SU-DHL-6 (cell line): Measurements from ENCODE around the gene ERH.

Experiments used
- H2AFZ ChIP-seq: fragments of 200-600 bp; sonication (generic); 2 replicates; pipeline ENCODE4 v1.6.1; 2014; ENCODE audit warnings: low read depth, mild to moderate bottlenecking, moderate library complexity, mixed read lengths, antibody characterized with exemption, low read length; ENCODE audit not compliant: severe bottlenecking
- H3F3A ChIP-seq: fragments of 200-600 bp; shearing (Covaris generic); 2 replicates; pipeline ENCODE4 v1.6.0; 2016; ENCODE audit warnings: antibody characterized with exemption, mild to moderate bottlenecking; ENCODE audit not compliant: insufficient read depth
- H3K27ac ChIP-seq: fragments of 200-600 bp; sonication (generic); 2 replicates; pipeline ENCODE4 v1.5.1; 2016; ENCODE audit warnings: low read depth, mild to moderate bottlenecking, low read length, moderate library complexity, mixed read lengths
- H3K27me3 ChIP-seq: fragments of 200-600 bp; sonication (generic), shearing (Covaris generic); 2 replicates; pipeline ENCODE4 v1.6.0; 2014; ENCODE audit warnings: mild to moderate bottlenecking, low read length
- H3K36me3 ChIP-seq: fragments of 200-600 bp; sonication (generic); 2 replicates; pipeline ENCODE4 v1.6.1; 2014; ENCODE audit warnings: mild to moderate bottlenecking, low read length, mixed read lengths
- H3K4me2 ChIP-seq: fragments of 300-600, 200-600 bp; shearing (Covaris generic), sonication (generic); 2 replicates; pipeline ENCODE4 v1.6.0; 2014; ENCODE audit warnings: low read length, low read depth, mild to moderate bottlenecking; ENCODE audit not compliant: poor library complexity, severe bottlenecking
- H3K4me3 ChIP-seq: fragments of 200-600 bp; sonication (generic); 2 replicates; pipeline ENCODE4 v1.5.1; 2014; ENCODE audit warnings: antibody characterized with exemption, low read length, mild to moderate bottlenecking, mixed read lengths; ENCODE audit not compliant: insufficient read depth, poor library complexity, severe bottlenecking
- H3K79me2 ChIP-seq: fragments of 200-600 bp; sonication (generic); 2 replicates; pipeline ENCODE4 v1.6.1; 2014; ENCODE audit warnings: mild to moderate bottlenecking, low read length, moderate library complexity; ENCODE audit not compliant: insufficient read depth
- H3K9ac ChIP-seq: fragments of 200-600 bp; sonication (generic); 2 replicates; pipeline ENCODE4 v1.7.0; 2014; ENCODE audit warnings: mild to moderate bottlenecking, low read length
- H3K9me2 ChIP-seq: fragments of 200-600 bp; sonication (generic); replicated peaks from 2 replicates; pipeline ENCODE4 v1.6.1; 2014; ENCODE audit warnings: low read length; ENCODE audit not compliant: insufficient read depth
- H3K9me3 ChIP-seq: fragments of 200-600 bp; sonication (generic); 2 replicates; pipeline ENCODE4 v1.6.1; 2014; ENCODE audit warnings: low read length, mixed read lengths; ENCODE audit not compliant: insufficient read depth
- H4K20me1 ChIP-seq: fragments of 200-600 bp; sonication (generic); 2 replicates; pipeline ENCODE4 v1.6.1; 2014; ENCODE audit warnings: low read depth, mild to moderate bottlenecking, antibody characterized with exemption, low read length, moderate library complexity, mixed read lengths
- EZH2phosphoT487 ChIP-seq: fragments of 200-600 bp; sonication (generic), shearing (Covaris generic); conservative IDR thresholded peaks from 2 replicates; pipeline ENCODE4 v1.6.1; 2018; ENCODE audit warnings: mild to moderate bottlenecking, antibody characterized with exemption, low read length, moderate library complexity, mixed read lengths
- TF ChIP-seq, protein P1 (sequence below): fragments of 200-600 bp; sonication (generic); IDR thresholded peaks from one replicate; pipeline ENCODE4 v1.5.1; 2017; ENCODE audit warnings: antibody characterized with exemption, mild to moderate bottlenecking, low read length, moderate library complexity; ENCODE audit not compliant: insufficient read depth, poor library complexity, severe bottlenecking

ERH gene

DNA sequence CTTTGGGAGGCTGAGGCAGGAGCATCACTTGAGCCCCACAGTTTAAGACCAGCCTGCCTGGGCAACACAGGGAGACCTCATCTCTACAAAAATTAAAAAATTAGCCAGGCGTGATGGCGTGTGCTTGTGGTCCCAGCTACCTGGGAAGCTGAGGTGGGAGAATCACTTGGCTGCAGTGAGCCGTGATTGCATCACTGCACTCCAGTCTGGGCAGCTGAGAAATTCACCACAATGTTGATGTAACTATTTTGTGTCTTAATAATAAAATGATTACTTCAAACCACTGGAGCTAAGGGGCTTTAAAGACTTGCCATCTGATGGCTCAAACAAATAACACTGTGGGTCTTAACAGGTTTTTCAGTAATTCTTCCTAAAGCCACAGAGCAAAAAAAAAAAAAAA, 10.8 kb downstream of the ERH start:
- Histone ChIP-seq H3K4me2 (no peak overlapping the region), H3K27ac (no peak overlapping the region), H3F3A (no peaks in the 10 kb centered on the region), H3K9me2 (no peaks in the 10 kb centered on the region), H3K27me3 (no peaks in the 10 kb centered on the region), H3K4me3 (no peak overlapping the region), H2AFZ (no peak overlapping the region), H3K9ac (no peak overlapping the region), H3K79me2 (peaks cover 96% of the 10 kb centered on the region), H3K36me3 (peaks cover 66% of the 10 kb centered on the region), H4K20me1 (peaks cover 59% of the 10 kb centered on the region), H3K9me3 (no peaks in the 10 kb centered on the region)
- no peak for TF ChIP-seq EZH2phosphoT487
- TF ChIP-seq, protein P1, sequence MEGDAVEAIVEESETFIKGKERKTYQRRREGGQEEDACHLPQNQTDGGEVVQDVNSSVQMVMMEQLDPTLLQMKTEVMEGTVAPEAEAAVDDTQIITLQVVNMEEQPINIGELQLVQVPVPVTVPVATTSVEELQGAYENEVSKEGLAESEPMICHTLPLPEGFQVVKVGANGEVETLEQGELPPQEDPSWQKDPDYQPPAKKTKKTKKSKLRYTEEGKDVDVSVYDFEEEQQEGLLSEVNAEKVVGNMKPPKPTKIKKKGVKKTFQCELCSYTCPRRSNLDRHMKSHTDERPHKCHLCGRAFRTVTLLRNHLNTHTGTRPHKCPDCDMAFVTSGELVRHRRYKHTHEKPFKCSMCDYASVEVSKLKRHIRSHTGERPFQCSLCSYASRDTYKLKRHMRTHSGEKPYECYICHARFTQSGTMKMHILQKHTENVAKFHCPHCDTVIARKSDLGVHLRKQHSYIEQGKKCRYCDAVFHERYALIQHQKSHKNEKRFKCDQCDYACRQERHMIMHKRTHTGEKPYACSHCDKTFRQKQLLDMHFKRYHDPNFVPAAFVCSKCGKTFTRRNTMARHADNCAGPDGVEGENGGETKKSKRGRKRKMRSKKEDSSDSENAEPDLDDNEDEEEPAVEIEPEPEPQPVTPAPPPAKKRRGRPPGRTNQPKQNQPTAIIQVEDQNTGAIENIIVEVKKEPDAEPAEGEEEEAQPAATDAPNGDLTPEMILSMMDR = no peak

DNA sequence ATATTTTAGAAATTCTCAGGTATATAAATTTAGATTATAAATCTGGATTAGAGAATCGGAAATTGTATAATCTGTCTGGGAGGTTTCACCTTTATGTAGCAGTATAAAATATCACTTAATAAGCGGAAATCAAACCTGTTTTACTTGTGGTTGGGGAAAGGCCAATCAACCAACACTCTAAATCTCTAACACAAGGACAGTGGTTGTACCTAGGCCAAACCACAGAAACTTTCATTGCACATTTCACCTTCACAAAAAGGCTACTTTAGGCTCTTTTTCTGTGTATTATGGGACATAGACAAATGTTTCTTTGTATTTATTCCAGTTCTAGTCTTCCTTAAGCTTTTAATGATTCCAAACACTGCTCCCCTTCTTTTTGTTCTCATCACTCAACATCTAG, 19.8 kb downstream of the ERH start:
- Histone ChIP-seq H3K4me2 (no peak overlapping the region), H4K20me1 (peaks cover 19% of the 10 kb centered on the region), H2AFZ (no peak overlapping the region), H3K9ac (no peak overlapping the region), H3K36me3 (peaks cover 33% of the 10 kb centered on the region), H3K9me3 (no peaks in the 10 kb centered on the region), H3K27me3 (no peaks in the 10 kb centered on the region), H3F3A (peaks cover 6% of the 10 kb centered on the region; the same call in 1 of the 2 replicates), H3K27ac (no peak overlapping the region), H3K4me3 (no peak overlapping the region), H3K9me2 (no peaks in the 10 kb centered on the region), H3K79me2 (peaks cover 28% of the 10 kb centered on the region)
- TF ChIP-seq, protein P1 = no peak
- TF ChIP-seq EZH2phosphoT487 = no peak

GRCh38 chr14:69376439-69376838, 21.7 kb downstream of the ERH start:
- H3F3A ChIP-seq = peaks cover 6% of the 10 kb centered on the region; the same call in 1 of the 2 replicates
- no peaks in the 10 kb centered on the region for H3K9me2 ChIP-seq
- H3K4me3 ChIP-seq = no peak overlapping the region
- H3K79me2 ChIP-seq = peaks cover 9% of the 10 kb centered on the region; the same call in 1 of the 2 replicates
- H4K20me1 ChIP-seq = 0 out of 2 replicates have a peak, but pooled peaks cover 8% of the 10 kb centered on the region
- H3K4me2 ChIP-seq = no peak overlapping the region
- no peak for TF ChIP-seq EZH2phosphoT487
- TF ChIP-seq, protein P1 = no peak
- no peaks in the 10 kb centered on the region for H3K9me3 ChIP-seq
- H3K9ac ChIP-seq = no peak overlapping the region
- no peaks in the 10 kb centered on the region for H3K27me3 ChIP-seq
- H2AFZ ChIP-seq = no peak overlapping the region
- peaks cover 22% of the 10 kb centered on the region for H3K36me3 ChIP-seq
- no peak overlapping the region for H3K27ac ChIP-seq
